ENCODE measurements around the gene SUPT20H. TPM values are rescaled to one million over a fixed set of nuclear protein-coding genes. Genes with fewer than 3 reads are reported as not detected.

The SUPT20H gene
- total and polyA plus RNA-seq, 2 of the 4 experiments (the other 2 are of a cell fraction): 46.6 to 55.1 TPM

- in situ Hi-C loops (cut with MboI; ENCODE audit: low sequenced_read_pairs) (no loop called here), intact Hi-C loops (cut with micrococcal nuclease) (loop anchor here (5.0 kb wide), 2 partner anchors 305 to 370 kb away; no protein-coding TSS in a partner anchor), dilution Hi-C loops (cut with HindIII; ENCODE audit: low sequenced_read_pairs, unreplicated experiment) (no loop called here)
- no peak overlapping the region for H4K91ac ChIP-seq (ENCODE audit: insufficient read depth, low read depth, low read length)
- H3K9me3 ChIP-seq (ENCODE audit: control insufficient read depth, insufficient read depth, low read length): peaks cover 2% of the 10 kb centered on the region; the same call in 1 of the 2 replicates
- no peak overlapping the region for H2AK5ac ChIP-seq (ENCODE audit: low read depth, low read length)
- no peak overlapping the region for H2AK9ac ChIP-seq (replicated peaks; ENCODE audit: low read depth, low read length, poor library complexity)
- ATAC-seq (ENCODE audit: low read depth) (no peak), DNase-seq (no peak)
- H3K56ac ChIP-seq (ENCODE audit: extremely low read depth, insufficient read depth, low read length): no peak overlapping the region
- ChIA-PET POLR2A (ENCODE audit: unreplicated experiment) (no interaction called here), CTCF (interaction anchor here (1.4 kb wide), 1 partner anchor 372 kb away, joined by 4 read pairs; no protein-coding TSS in a partner anchor)
- no peak overlapping the region for H3K4me2 ChIP-seq (ENCODE audit: low read depth, low read length)
- no peaks in the 10 kb centered on the region for H3K27me3 ChIP-seq (ENCODE audit: control insufficient read depth, insufficient read depth, low read length)
- H3K18ac ChIP-seq (ENCODE audit: low read depth, low read length): no peak overlapping the region
- no peak overlapping the region for H3K4ac ChIP-seq (ENCODE audit: low read depth, low read length)
- no peak overlapping the region for H4K8ac ChIP-seq (ENCODE audit: low read depth in 2 of 2, low read length in 2 of 2)
- no peak overlapping the region for H2BK20ac ChIP-seq (ENCODE audit: low read depth, low read length)
- no peaks in the 10 kb centered on the region for H3K79me1 ChIP-seq (ENCODE audit: low read depth in 1 of 2, low read length in 2 of 2)
- no peaks in the 10 kb centered on the region for H3K9me1 ChIP-seq (ENCODE audit: insufficient read depth, low read length)
- BruUV-seq (replicated peaks): no TSS peak
- H2BK120ac ChIP-seq (ENCODE audit: low read depth, low read length): no peak overlapping the region
- H4K5ac ChIP-seq (ENCODE audit: low read depth, low read length): no peak overlapping the region
- no peak overlapping the region for H3K4me3 ChIP-seq (ENCODE audit: insufficient read depth, low read depth, low read length)
- no peak overlapping the region for H3K27ac ChIP-seq (ENCODE audit: insufficient read depth, low read length)
- H4K20me1 ChIP-seq (ENCODE audit: insufficient read depth, low read length): no peaks in the 10 kb centered on the region
- TF ChIP-seq SMC3 (IDR thresholded peaks at IDR 0.05; ENCODE audit: low read depth, low read length) (no peak), RAD21 (IDR thresholded peaks at IDR 0.05; ENCODE audit: low read length) (no peak)
- H3K14ac ChIP-seq (replicated peaks; ENCODE audit: low read depth, low read length): no peak overlapping the region
- no peak overlapping the region for H2BK15ac ChIP-seq (ENCODE audit: low read depth, low read length)
- no peak overlapping the region for H3K9ac ChIP-seq (ENCODE audit: low read depth, low read length)
- WGBS, 2 experiments (ENCODE audit: extremely low coverage in 2 of 2, insufficient read length in 1 of 2): 100% methylated on average over 1 of the region's 4 CpGs; no CpG with 5 or more reads in 1 of the 2 experiments
- no peak overlapping the region for H2BK5ac ChIP-seq (ENCODE audit: low read depth, low read length, poor library complexity, severe bottlenecking)
- no peaks in the 10 kb centered on the region for H3K36me3 ChIP-seq (ENCODE audit: control insufficient read depth, insufficient read depth, low read length)
- H3K23ac ChIP-seq (ENCODE audit: low read depth, low read length): no peak overlapping the region
- no peak overlapping the region for H2AFZ ChIP-seq (replicated peaks; ENCODE audit: low read length, poor library complexity)
- no peaks in the 10 kb centered on the region for H3K4me1 ChIP-seq (ENCODE audit: control insufficient read depth, insufficient read depth, low read length)
Observed at GRCh38 chr13:37107456-37107855, 48.0 kb upstream of the SUPT20H start.

Measured in IMR-90 (cell line).